GM21360 (cell line): ENCODE data around the gene ELFN1.

ENCODE experiments used
- ATAC-seq: cut with Tn5 transposase; IDR thresholded peaks from one replicate; pipeline ENCODE4 v1.9.1; 2021; ENCODE audit warnings: mild to moderate bottlenecking, moderate library complexity; ENCODE audit not compliant: unreplicated experiment

ELFN1 gene

DNA sequence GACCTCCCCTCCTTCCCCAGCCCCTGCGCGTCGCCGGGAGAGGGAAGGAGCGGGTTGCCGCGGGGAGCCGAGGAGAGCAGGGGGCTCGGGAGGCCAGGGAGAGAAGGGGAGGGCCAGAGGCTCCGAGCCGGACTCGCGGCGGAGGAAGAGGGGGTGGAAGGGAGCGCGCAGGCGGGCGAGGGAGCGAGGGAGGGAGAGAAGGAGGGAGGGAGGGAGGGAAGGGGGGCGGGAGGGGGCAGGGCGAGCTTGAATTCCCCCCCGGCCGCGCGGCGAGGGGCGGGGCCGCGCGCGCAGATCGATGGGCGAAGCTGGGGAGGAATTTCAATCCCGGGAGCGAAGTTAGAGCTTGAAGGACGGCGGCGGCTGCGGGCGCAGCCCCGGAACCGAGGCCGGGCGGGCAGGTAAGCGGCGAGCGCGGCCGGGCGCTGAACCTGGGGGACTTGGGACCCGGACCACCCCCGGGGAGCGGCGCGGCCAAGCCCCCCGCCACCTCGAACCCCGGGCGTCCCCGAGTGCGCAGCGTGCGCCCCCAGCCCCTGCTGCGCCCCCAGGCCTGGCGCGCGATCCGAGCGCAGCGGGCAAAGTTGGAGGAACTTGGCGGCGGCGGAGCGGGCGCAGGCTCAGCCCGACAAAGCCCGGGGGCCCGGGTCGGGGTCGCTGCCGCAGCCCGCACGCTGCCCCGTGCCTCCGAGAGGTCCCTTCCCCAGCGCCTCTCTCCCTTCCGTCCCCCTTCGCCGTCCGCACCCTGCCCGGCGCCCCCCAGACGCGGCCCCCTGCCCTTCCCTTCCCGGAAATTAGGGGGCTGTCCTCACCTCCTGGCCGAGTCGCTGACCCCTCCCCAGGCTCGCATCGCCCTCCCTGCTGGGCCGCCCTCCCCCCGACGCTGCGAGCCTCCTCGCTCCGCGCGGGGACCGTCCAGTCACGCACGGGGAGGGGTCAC is at the start of gene ELFN1:
Gene ELFN1, plus strand, starts transcription at position 324 of the 940 bp plus-strand sequence. CDS start 74,320 bp downstream, outside the sequence.
- no peak for ATAC-seq

DNA sequence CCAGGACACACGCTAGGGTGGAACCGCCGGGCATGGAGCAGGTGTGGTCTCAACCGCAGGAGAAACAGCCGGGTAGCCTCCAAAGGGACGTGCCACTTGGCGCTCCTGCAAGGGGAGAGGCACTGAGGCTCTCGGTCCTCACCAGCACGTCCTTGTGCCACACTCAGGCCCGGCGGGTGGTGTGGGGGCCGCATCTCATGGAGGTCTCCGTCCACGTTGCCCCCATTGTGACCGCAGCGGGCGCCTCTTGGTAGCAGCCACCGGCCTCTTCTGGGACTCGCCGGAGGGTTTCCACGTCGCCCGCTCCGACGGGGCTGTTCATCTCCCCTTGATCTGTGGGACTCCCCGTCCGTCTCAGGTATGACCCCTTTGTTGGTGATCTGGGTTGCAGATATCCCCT is 49.2 kb upstream of the ELFN1 start:
- ATAC-seq = no peak

DNA sequence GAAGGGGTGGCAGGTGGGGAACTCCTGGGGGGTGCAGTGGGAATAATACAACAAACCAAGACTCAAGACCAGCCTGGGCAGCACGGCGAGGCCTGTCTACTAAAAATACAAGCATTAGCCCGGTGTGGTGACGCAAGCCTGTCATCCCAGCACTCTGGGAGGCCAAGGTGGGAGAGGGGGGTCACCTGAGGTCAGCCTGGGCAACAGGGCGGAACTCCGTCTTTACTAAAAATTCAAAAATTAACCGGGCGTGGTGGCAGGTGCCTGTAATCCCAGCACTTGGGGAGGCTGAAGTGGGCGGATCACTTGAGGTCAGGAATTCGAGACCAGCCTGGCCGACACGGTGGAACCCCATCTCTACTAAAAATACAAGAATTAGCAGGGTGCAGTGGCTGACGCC is 48.4 kb upstream of the ELFN1 start:
- ATAC-seq = no peak

DNA sequence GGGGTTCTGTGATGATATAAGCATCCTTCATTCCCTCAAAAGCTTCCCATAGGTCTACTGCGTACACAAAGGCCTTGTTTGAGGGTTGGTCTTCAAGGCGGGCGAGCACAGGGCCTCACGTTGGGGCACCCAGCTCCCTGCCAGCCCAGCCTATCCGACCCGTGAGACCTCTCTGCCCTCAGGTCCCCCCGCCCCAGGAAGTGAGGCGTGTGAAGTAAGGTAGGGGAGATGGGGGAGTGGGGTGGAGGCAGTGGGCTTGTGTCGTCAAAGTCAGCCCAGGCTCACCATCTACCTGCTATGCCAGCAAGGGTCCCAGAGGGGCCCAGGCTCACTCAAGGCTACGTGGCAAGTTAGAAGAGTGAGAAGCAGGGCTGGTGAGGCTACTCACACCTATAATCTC is 47.6 kb upstream of the ELFN1 start:
- no peak for ATAC-seq

DNA sequence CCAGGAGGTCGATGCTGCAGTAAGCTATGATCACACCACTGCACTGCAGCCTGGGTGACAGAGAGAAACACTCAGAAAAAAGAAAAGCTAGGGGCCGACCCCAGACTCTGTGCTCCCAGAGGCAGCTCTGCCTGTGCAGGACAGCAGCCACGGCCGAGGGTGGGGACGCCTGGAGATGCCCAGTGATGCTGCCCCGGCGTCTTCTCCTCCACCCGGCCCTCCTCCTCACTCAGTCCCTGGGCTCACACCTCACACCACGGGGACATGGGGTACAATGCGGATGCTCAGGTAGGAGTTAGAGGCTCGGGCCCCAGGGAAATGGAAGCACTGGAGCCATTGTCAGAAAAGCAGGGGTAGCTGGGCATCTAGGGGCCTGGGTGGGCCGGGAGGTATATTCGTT is 46.3 kb upstream of the ELFN1 start:
- no peak for ATAC-seq

DNA sequence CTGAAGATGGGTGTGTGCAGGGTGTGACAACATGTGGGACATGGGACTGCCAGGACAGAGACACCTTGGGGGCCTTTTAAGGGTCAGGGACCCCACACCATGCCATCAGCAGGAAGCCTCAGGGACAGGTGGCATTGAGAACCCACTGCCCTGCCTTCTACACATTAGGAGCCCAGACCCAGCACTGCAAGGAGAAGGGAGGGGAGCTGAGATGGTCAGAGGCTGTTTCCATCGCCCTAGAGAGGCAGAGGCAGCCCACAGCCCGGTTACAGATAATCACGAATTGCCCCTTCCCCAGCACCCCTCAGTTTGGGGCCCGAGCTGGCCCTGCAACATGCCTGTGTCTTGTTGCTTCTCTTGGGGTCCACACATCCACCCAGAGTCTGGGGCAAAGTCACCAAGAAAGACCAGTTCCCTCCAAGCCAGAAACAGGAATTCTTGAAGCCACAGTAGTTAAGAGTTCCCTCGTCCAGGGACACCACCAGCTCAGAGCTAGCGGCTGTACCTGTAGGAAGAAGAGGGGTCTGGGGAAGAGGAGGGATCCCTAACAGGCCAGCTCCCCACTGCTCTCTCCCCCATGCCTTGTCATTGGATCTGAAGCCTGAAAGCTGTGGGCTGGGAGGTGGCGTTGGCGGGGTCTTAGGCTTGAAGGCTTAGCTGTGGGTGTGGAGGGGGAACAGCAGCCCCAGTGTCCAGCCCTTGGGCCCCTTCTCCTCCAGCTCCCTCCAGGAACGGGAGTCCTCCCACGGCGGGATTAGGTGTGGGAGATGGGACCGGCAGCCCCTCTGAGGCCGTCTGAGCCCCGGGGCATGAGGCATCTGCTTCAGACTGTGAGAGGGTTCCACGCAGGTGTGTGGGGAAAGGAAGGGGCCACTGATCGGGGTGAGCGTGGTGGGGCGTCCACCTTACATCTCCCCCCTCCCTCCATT is 44.8 kb upstream of the ELFN1 start:
- ATAC-seq = no peak

DNA sequence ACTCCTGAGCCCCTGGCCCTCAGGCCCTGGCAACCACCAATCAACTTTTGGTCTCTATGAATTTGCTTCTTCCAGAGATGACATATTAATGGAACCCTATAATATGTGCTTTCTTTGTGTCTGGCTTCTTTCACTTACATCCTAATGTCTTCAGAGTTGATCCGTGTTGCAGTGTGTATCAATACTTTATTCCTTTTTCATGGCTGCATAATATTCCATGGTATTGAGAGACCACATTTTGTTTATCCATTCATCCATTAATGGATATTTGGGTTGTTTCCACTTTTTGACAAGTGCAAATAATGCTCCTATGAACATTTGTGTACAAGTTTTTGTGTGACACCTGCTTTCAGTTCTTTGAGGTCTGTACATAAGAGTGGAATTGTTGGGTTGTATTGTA is 43.3 kb upstream of the ELFN1 start:
- ATAC-seq = no peak

DNA sequence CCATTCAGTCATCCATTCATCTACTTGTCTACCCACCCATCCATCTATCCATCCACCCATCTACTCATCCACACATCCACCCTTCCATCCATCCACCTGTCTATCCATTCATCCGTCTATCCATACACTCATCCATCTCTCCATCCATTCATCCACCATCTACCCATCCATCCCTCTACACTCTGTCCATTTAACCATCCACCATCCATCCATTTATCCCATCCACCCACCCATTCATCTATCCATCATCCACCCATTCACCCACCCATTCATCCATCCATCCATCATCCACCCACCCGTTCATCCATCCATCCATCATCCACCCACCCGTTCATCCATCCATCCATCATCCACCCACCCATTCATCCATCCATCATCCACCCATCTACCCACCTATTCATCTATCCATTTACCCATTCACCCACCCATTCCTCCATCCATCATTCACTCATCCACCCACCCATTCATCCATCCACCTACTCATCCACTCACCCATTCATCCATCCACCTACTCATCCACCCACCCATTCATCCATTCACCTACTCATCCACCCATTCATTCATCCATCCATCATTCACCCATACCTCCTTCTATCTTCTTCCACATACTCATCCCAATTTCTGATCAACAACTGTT is 39.3 kb upstream of the ELFN1 start:
- no peak for ATAC-seq

DNA sequence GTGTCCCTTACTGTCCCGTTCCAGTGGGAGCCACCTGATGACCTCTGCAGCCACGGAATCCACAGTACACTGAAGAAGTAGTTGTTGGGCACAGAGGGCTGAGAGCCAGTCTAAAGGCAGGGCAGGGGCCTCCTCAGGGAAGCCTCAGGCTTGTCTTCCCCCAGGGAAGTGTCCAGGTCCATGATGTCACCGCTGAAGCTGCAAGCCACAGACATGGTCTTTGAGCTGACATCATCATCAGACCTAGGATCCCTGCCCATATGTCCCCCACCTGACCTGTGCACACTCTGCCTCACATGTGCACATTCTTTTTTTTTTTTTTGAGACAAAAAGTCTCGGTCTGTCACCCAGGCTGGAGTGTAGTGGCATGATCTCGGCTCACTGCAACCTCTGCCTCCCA is 38.4 kb upstream of the ELFN1 start:
- ATAC-seq = no peak

DNA sequence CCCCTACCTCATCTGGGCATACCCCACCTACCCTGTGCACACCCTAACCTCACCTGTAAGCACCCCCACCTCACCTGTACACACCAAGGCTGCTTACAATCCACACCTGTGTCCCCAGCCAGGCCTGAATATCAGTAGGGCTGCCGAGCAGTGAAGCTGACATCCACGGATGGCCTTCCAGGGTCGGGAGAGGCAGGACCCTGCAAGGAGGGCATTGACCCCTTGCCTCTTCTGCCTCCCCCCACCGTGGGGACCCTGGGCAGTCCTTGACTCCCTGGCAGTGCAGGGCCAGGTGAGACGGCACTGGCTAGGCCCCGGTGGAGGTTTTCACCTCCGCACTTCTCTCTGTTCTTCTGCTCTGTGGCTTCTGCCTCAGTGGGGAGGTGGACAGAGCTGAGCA is 37.6 kb upstream of the ELFN1 start:
- ATAC-seq = no peak

DNA sequence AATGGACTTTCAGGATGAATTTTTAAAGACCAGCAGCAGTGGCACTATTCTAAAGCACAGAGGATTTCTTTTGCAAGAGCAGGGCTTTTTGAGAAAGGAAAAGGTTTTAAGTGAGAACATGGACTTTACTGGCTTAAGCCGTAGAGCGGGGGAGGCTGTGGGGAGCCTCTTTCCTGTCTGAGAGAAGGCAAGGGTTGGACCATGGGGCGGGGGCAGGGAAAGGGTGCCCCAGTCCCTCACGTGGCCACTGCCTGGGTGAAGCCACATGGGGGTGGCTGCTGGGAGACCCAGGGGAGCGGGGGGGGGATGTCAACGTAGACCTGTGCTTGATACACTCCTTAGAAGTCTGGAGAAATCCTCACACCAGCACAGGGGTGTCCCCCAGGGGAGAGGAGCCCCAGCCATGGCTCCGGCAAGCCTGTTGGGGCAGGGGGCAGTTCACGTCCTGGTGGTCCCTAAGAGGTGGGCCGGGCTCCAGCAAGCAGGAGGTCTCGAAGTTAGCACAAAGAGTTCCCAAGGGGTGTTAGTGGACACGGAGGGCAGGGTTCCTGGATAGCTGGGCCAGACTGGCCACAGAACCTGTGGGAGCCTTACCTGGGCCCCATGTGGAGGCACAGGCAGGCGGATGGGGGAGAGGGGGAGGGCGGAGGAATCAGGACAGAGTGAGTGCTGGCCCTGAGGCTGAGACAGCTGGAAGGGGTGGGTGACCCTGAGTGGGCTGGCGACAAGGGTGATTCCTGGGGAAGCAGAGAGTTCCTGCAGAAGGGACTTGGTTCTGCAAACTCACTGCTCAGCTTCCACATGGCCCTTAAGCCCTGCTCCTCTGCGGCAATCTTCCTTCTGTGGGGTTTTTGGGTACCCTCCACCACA is 36.9 kb upstream of the ELFN1 start:
- no peak for ATAC-seq

DNA sequence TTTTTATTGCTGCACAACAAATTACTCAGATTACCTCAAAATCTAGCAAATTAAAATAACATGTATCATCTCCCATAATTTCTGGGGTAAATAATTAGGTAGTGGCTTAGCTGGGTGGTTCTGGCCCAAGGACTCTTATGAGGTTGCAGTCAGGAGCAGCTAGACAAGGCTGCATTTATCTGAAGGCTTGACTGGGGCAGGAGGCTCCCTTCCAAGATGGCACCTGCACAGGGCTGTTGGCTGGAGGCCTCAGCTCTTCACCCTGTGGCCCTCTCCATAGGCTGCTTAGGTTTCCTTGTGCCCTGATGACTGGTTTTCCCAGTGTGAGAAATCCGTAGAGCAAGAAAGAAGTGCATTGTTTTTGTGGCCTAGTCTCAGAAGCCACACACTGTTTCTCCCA is 34.7 kb upstream of the ELFN1 start:
- ATAC-seq = no peak

DNA sequence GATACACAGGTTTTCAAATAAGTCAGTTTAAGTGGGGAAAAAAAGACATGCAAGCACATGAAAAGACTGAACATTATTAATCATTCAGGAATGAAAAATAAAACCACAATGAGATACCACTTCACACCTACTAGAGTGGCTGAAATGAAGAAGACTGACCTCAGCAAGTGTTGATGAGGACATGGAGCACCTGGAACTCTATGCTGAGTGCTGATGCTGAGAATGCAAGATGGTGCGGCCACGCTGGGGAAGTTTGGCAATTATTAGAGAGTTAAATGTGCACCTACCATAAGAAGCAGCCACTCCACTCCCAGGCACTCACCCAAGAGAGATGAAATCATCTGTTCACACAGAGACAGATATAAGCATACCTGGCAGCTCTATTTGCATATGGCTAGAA is 32.9 kb upstream of the ELFN1 start:
- ATAC-seq = no peak

DNA sequence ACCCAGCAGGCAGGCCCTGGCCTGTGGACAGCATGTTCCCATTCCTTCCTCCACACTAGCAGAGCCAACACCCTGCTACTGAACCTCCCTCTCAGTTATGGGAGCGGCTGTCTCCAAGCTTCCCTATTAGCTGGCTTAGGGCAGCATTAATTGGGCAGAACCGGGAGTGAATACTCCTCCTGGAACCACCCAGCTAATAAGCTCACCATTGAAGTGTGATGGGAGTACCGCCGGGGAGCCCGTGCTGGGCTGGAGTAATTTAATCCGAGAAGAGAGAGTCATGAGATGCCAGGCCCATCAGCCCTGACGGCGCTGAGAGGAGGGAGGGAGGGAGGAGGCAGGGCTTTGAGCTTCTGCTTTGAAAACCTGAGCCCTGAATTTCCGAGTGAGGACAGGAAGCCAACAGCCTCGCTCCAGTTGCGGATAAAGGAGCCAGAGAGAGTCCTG is 31.8 kb upstream of the ELFN1 start:
- ATAC-seq = no peak

DNA sequence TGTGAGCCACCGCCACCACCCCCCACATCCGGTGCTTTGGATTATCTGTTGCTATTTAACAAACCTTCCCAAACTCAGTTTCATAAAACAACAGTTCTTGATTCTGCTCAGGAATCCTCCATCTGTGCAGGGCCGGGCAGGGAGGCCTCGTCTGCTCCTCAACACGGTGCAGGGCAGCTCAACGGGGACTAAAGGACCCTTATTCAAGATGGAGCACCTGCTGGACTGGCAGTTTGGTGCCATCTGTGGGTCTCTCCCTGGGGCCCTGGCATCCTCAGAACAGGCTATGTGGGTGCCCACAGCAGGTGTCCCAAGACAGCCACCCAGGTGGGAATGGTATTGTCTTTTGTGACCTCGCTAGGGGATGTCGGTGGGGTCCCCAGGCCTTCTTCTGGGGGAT is 31.0 kb upstream of the ELFN1 start:
- ATAC-seq = no peak

DNA sequence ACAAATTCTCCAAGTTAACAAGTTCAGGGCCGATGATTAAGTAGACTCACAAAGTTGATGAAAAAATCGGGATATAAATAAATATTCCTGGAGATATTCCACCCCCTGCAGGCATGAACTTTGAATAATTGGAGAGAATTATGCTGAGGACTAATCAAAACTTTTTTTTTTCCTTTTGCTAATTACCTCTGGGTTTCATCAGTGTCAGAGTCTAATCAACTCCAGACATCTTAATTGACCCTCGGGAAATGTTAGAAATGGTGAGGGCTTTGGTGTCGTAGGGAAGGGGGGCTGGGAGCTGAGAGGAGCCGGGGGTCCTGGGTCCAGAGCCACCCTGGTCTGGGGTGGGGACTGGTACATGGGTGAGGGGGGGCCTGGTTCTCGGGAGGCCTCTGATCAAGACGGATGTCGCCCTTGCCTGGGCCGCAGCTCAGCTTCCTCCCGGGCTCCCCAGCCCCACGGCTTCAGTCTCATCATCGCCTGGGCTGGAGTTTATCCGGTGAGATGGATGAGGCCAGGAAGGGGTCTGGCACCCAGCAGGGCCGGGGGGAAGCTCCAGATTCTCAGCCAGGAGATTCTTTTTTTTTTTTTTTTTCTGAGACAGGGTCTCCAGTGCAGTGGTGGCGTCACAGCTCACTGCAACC is 30.4 kb upstream of the ELFN1 start:
- no peak for ATAC-seq

DNA sequence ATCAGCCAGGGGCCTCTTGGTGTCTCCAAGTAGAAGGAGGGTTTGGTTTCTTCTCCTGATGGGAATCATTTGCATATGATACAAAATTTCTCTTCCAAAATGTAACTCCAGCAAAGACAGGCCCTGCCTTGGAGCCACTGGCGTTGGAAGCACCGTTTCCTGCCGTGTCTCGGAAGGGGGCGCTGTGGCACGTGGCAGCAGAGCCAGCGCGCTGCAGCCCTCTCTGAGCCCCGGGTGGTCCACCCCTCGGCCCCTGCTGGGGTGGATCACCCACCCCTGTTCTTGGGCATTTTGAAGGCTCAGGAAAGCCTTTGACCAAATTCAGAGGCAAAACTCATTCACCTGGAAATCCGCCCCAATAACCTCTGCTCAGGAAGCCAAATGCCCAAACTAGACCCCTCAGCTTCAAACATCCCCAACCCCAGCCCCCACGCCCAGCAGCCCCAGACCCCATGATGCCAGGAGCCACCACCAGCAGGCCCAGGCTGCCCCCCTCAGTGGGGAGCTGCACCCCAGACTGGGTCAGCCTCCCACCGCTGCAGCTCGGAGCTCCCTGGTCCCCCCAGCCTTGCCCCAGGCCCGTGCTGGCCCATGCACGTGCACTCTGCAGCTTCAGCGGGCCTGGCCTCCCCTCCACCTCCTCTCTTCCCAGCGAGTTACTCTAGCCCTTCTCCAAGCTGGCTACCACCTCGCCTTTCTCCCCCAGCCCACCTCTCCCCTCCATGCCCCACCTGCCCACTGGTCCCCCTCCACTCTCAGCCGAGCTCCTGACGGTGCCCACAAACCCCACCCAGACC is 29.5 kb upstream of the ELFN1 start:
- ATAC-seq = no peak

DNA sequence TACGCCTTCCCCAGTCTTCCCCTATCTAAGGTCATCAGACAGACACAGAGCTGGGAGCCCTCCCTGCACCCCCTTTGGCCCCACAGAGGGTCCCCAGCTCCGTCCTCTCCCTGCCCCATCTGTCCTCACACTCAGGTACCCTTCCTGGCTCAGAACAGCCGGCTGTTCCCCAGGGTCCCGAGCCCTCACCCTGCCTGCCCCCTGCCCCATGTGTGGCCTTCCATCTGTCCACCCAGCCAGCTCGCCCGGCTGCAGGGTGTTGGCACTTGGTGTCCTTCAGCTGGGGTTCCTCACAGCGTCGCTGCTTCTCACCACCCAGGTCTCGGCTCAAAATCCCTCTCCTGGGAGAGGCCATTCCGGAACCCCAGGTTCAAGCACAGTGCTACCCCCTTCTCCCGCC is 28.9 kb upstream of the ELFN1 start:
- ATAC-seq = no peak

DNA sequence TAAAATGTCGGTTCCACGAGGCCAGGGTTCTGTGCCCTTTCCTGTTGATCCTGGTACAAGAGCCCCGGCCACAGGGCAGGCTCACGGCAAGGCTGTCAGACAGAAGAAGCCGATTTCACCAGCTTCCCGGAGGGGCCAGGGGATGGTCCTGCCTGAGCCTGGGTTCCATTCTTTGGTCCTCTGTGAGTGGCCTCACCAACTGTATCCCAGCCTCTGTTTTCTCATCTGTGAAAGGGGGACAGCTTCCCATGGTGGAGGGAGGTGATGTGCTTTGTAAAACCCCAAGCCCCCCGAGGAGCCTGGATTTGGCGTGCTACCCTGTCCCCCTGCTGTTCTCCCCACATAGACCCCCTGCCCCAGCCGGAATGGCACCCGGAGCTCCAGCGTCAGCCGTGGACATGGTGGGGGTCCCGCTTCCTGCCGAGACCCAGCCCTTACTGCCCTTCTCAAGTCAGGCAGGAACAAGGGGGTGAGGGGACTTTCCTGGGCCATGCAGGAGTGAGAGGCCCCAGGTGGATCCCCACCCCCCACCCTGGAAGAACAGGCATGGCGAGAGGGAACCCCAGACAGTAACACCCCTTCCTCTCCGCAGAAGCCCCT is 28.3 kb upstream of the ELFN1 start:
- ATAC-seq = no peak
